ENCODE results near the gene EIF4E1B. TPM values are rescaled to one million over a fixed set of nuclear protein-coding genes. Genes with fewer than 3 reads are reported as not detected.

Gene EIF4E1B
- total and polyA plus RNA-seq, 10 donors = not detected

DNA sequence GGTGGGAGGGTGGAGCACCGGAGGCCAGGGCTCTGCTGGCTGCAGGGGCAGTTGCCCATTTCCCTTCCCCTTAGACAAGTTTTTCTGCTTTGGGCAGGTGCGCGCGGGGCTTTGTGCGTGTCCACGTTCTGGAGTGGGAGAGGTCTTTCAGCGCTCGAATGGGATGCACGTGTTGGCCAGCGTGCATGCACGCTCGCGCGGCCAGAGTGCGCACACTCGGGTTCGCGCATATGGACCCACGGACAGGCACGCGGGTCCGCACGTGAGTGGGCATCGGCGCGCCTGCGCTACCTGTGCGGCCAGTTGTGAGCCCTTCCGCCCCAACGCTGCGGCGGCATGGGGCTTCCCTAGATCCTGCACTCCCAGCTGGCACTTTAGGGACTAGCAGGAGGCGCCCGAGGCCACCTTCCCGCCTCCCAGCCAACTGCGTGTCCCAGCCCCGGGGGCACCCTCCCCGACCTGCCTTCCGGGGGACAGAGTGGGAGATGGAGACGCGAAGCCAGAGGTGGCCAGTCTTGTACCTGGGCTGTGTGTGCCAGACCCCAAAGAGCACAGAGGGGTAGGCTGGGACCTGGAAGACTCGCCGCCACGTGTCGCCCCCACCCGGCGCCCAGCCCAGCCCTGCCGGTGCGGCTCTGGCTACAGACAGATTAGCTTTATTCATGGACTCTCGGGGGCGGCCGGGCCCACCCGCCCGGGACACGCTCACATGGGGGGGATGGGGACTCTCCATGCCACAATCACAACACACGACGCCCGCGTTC lies 10.7 kb upstream of the EIF4E1B start:
- intact Hi-C loops (cut with DNase I; ENCODE audit: low total_unique reads) = no loop called here
- Histone ChIP-seq H3K9me3 (no peaks in the 10 kb centered on the region), H3K4me3 (peak overlapping the region in 5 of 8 donors; percentile 6 to 53 (median 8)), H3K36me3 (no peaks in the 10 kb centered on the region), H3K4me1 (peaks cover 4 to 29% (median 22%) of the 10 kb centered on the region in 6 donors), H3K27me3 (replicated peaks in 1 of 7) (peaks cover 7 to 92% (median 59%) of the 10 kb centered on the region in 7 donors), H3K27ac (no peak overlapping the region)
- 6 to 21% (median 17%) methylated on average over 17 to 59 of the region's 59 CpGs for WGBS, 5 donors
- DNase-seq = no peak
- TF ChIP-seq POLR2A (IDR thresholded peaks at IDR 0.05) = no peak
- TF ChIP-seq, protein P1, sequence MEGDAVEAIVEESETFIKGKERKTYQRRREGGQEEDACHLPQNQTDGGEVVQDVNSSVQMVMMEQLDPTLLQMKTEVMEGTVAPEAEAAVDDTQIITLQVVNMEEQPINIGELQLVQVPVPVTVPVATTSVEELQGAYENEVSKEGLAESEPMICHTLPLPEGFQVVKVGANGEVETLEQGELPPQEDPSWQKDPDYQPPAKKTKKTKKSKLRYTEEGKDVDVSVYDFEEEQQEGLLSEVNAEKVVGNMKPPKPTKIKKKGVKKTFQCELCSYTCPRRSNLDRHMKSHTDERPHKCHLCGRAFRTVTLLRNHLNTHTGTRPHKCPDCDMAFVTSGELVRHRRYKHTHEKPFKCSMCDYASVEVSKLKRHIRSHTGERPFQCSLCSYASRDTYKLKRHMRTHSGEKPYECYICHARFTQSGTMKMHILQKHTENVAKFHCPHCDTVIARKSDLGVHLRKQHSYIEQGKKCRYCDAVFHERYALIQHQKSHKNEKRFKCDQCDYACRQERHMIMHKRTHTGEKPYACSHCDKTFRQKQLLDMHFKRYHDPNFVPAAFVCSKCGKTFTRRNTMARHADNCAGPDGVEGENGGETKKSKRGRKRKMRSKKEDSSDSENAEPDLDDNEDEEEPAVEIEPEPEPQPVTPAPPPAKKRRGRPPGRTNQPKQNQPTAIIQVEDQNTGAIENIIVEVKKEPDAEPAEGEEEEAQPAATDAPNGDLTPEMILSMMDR (IDR thresholded peaks at IDR 0.05 in 8 of 11, conservative IDR thresholded peaks at IDR 0.05 in 3 of 11) = peak in 2 of 11 experiments; percentile 2 to 25

DNA sequence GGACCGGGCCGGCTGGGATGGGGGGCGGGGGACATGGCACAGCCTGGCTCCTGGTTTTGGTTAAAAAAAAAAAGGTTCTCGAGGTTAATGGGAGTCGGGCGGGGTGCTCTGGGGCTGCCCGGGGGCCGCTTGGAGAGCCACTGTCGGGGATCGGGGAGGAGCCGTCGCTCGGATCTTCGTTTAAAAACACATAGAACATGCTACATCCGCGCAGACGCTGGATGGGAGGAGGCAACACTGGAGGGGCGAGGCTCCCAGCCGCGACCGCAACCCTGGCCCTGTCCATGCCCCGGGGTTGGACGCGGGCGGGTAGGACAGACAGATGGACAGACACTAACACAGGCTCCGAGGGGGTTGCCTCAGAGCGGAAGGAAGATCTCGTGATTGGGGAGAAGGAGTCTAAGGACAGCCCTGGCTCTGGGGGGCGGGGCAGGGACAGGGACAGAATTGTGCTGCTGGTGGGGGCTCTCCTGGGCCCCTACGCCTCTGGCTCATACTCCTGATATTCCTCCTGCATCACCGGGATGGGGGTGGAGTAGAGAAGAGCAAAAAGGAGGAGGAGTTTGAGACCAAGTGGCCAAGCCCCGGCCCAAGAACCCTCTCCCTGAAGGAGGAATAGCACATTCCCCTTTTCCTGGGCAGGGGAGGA lies 10.0 kb upstream of the EIF4E1B start:
- intact Hi-C loops (cut with DNase I; ENCODE audit: low total_unique reads) = no loop called here
- Histone ChIP-seq H3K4me3 (peak overlapping the region in 1 of 8 donors; percentile 53), H3K9me3 (no peaks in the 10 kb centered on the region), H3K4me1 (peaks cover 4 to 29% (median 22%) of the 10 kb centered on the region in 6 donors), H3K27ac (no peak overlapping the region), H3K27me3 (replicated peaks in 1 of 7) (peaks cover 7 to 90% (median 58%) of the 10 kb centered on the region in 7 donors), H3K36me3 (no peaks in the 10 kb centered on the region)
- TF ChIP-seq POLR2AphosphoS5 (IDR thresholded peaks at IDR 0.05) = no peak
- no peak for TF ChIP-seq POLR2A (IDR thresholded peaks at IDR 0.05)
- TF ChIP-seq, protein P1 (IDR thresholded peaks at IDR 0.05 in 8 of 11, conservative IDR thresholded peaks at IDR 0.05 in 3 of 11) = no peak
- no peak for DNase-seq
- WGBS, 5 donors = 6 to 11% (median 7%) methylated on average over 32 of the region's 32 CpGs

DNA sequence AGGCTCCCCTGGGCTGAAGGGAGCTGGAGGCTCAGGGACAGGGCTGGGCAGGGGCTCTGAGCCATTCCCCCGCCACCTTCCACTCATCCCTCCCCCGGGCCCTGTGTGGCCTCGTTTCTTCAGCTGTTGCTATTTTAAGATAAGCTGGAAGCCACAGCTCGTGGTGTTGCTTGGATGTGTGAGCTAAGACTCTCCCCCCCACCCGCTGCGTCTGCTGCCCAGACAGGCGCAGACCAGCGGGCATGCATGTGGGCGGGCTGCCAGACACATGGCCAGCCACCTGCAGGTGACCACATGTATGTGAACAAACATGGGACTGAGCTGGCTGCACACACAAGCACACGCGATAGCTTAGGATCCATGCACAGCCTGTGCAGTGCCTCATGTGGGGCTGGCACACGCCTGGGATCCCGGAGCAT lies 8.8 kb upstream of the EIF4E1B start:
- peaks cover 4 to 29% (median 22%) of the 10 kb centered on the region in 6 donors for H3K4me1 ChIP-seq
- H3K4me3 ChIP-seq = no peak overlapping the region
- H3K27me3 ChIP-seq (replicated peaks in 1 of 7) = peaks cover 7 to 90% (median 47%) of the 10 kb centered on the region in 7 donors
- WGBS, 5 donors = 55 to 66% (median 62%) methylated on average over 11 to 13 of the region's 13 CpGs
- no peak for DNase-seq
- H3K27ac ChIP-seq = no peak overlapping the region
- intact Hi-C loops (cut with DNase I; ENCODE audit: low total_unique reads) = no loop called here
- H3K36me3 ChIP-seq = no peaks in the 10 kb centered on the region
- no peak for TF ChIP-seq POLR2AphosphoS5 (IDR thresholded peaks at IDR 0.05)
- TF ChIP-seq POLR2A (IDR thresholded peaks at IDR 0.05) = no peak
- TF ChIP-seq, protein P1 (IDR thresholded peaks at IDR 0.05 in 8 of 11, conservative IDR thresholded peaks at IDR 0.05 in 3 of 11) = no peak
- no peaks in the 10 kb centered on the region for H3K9me3 ChIP-seq

DNA sequence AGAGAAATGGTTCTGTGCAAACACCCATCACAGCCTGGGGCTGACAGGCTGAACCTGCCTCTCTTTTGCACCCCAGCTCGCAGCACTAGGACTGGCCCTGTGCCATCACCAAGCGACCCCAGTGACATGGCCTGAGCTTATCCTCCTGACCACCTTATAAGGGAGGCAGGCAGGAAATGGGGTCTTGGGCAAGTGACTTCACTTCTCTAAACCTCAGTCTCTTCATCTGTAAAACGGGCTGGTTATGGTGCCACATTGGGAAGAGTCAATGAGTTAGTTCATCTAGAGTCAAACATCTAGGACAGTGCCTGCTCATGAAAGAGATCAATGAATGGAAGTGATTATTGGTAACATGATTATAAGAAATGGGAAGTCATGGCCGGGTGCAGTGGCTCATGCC lies 6.3 kb upstream of the EIF4E1B start:
- no peaks in the 10 kb centered on the region for H3K9me3 ChIP-seq
- peaks cover 8 to 90% (median 40%) of the 10 kb centered on the region in 7 donors for H3K27me3 ChIP-seq (replicated peaks in 1 of 7)
- 62 to 74% (median 65%) methylated on average over 3 to 4 of the region's 4 CpGs for WGBS, 5 donors
- no peak overlapping the region for H3K27ac ChIP-seq
- intact Hi-C loops (cut with DNase I; ENCODE audit: low total_unique reads) = no loop called here
- TF ChIP-seq POLR2AphosphoS5 (IDR thresholded peaks at IDR 0.05) = no peak
- no peak for DNase-seq
- no peak overlapping the region for H3K4me3 ChIP-seq
- peaks cover 4 to 26% (median 18%) of the 10 kb centered on the region in 6 donors for H3K4me1 ChIP-seq
- no peaks in the 10 kb centered on the region for H3K36me3 ChIP-seq

All from spleen (tissue), 11 donors.